Measurements from ENCODE around the gene ATP4B. TPM values are rescaled to one million over a fixed set of nuclear protein-coding genes. Genes with fewer than 3 reads are reported as not detected.

The ATP4B gene
- total RNA-seq, 1 donor from 2014 or later = not detected

GRCh38 chr13:113601166-113602070 is 56.6 kb downstream of the ATP4B start:
- H3K27me3 ChIP-seq = no peaks in the 10 kb centered on the region
- H3K27ac ChIP-seq = no peak overlapping the region
- no peak for TF ChIP-seq CTCF (IDR thresholded peaks at IDR 0.05)
- intact Hi-C loops (cut with DNase I) = no loop called here
- H3K9me3 ChIP-seq = no peaks in the 10 kb centered on the region
- H3K4me3 ChIP-seq = no peak overlapping the region
- no peaks in the 10 kb centered on the region for H3K4me1 ChIP-seq
- DNase-seq (ENCODE audit: low spot score in 2 of 2) = no peak
- H3K36me3 ChIP-seq = peaks cover 0 to 6% of the 10 kb centered on the region in 2 donors

- Histone ChIP-seq H3K27me3 (no peaks in the 10 kb centered on the region), H3K9me3 (no peaks in the 10 kb centered on the region), H3K4me3 (no peak overlapping the region), H3K27ac (no peak overlapping the region), H3K36me3 (peaks cover 0 to 6% of the 10 kb centered on the region in 2 donors), H3K4me1 (no peaks in the 10 kb centered on the region)
- intact Hi-C loops (cut with DNase I) = no loop called here
- no peak for TF ChIP-seq CTCF (IDR thresholded peaks at IDR 0.05)
- peak in 1 of 2 donors; percentile 46 for DNase-seq (ENCODE audit: low spot score in 2 of 2)
Measured at GRCh38 chr13:113599391-113599790, 58.6 kb downstream of the ATP4B start.

Other genes with a start within 250 kb of the ATP4B start
- 11.3 TPM for gene ADPRHL1, start 204.7 kb downstream of the ATP4B start, total RNA-seq
- 5.9 TPM for gene DCUN1D2, start 167.5 kb downstream of the ATP4B start, total RNA-seq
- 15.8 TPM for gene TFDP1, start 73.4 kb downstream of the ATP4B start, total RNA-seq
- gene GRK1, start 9.0 kb upstream of the ATP4B start, total RNA-seq = not detected
- gene TMEM255B, start 101.0 kb upstream of the ATP4B start, total RNA-seq = 4.7 TPM
- gene GAS6, start 205.9 kb upstream of the ATP4B start, total RNA-seq = 502 TPM